Heart left ventricle (tissue), 13 donors: ENCODE results near the gene PARD3B.

Experiments
- POLR2A ChIP-seq, 2 donors: fragments of 450-650 bp; IDR thresholded peaks; one replicate each; pipeline ENCODE4 v1.6.1; 2017; ENCODE audit warnings: antibody characterized with exemption in 2 of 2, mild to moderate bottlenecking in 2 of 2, moderate library complexity in 2 of 2
- TF ChIP-seq, protein P1 (sequence below), 12 donors: fragments of 200-600 bp; sonication (generic) in 4 of 12; IDR thresholded peaks; one replicate each; pipeline versions ENCODE4 v1.5.0 to v1.8.0; 2018 to 2022; ENCODE audit warnings: antibody characterized with exemption in 12 of 12, mild to moderate bottlenecking in 5 of 12
- donor health status: ischemic (EF 13 %, LVEDD 7.1; RV severe dilation, severe dysfunction).
- donor health status: DM: no; HTN: yes; CAD: no.
- donor health status: DM: no; HTN: no; CAD: no.
- donor health status: ischemic (EF 25% LVEDD 6.9; RV normal size, moderate dysfunction).
- donor health status: ischemic (EF 25% LVEDD 5.7; RV mildly dilated, moderate dysfunction).
- donor health status: ischemic (EF 35%, LVEDD 5.7; RV mildly dilated, moderate dysfunction).
- donor health status: nonischemic (EF 11% LVEDD 7.7; RV severe dilation, severe dysfunction).
- donor health status: DM: yes; HTN: yes; CAD: no.
- donor health status: PGD.
- donor health status: ischemic (EF 29% LVEDD 5.4; RV normal size, mild dysfunction).
- donor health status: nonischemic (EF 23%, LVEDD 6.1; RV moderate dilation, normal function).

DNA sequence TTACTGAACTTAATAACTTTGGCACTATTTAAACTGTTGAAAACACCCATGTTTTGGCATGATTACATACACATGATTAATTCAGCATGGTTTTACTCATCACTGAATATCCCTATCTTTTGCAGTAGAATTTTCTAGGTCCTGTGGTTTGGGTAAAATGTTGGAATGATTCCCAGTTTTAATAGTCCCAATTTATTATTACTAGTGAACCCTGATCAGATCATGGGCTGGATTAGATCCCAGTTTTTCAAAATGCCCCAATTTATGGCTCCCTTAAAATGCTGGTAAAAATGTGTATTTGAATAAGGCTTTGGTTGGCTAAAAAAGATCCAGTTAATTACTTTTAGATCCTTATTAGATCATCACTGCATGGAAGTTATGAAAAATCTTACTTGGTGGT lies 863.4 kb downstream of the PARD3B start:
- TF ChIP-seq, protein P1, sequence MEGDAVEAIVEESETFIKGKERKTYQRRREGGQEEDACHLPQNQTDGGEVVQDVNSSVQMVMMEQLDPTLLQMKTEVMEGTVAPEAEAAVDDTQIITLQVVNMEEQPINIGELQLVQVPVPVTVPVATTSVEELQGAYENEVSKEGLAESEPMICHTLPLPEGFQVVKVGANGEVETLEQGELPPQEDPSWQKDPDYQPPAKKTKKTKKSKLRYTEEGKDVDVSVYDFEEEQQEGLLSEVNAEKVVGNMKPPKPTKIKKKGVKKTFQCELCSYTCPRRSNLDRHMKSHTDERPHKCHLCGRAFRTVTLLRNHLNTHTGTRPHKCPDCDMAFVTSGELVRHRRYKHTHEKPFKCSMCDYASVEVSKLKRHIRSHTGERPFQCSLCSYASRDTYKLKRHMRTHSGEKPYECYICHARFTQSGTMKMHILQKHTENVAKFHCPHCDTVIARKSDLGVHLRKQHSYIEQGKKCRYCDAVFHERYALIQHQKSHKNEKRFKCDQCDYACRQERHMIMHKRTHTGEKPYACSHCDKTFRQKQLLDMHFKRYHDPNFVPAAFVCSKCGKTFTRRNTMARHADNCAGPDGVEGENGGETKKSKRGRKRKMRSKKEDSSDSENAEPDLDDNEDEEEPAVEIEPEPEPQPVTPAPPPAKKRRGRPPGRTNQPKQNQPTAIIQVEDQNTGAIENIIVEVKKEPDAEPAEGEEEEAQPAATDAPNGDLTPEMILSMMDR (IDR thresholded peaks at IDR 0.05) = no peak
- TF ChIP-seq POLR2A (IDR thresholded peaks at IDR 0.05) = no peak
